Right lobe of liver (tissue), 4 donors: ENCODE measurements around the gene SLFN12.

Source experiments
- CTCF ChIP-seq, 4 donors: fragments of 200-600 bp in 3 of 4; fragments of 450-650 bp in 1 of 4; IDR thresholded peaks; one replicate each; pipeline versions ENCODE4 v1.5.1 to v1.8.0; 2016 to 2022; ENCODE audit warnings: antibody characterized with exemption in 4 of 4, mild to moderate bottlenecking in 2 of 4
- POLR2A ChIP-seq: fragments of 450-650 bp; IDR thresholded peaks from one replicate; pipeline ENCODE4 v1.6.1; 2017; ENCODE audit warnings: antibody characterized with exemption, mild to moderate bottlenecking
- donor health status: DM: no; HTN: no; CAD: no.
- donor health status: DM: no; HTN: no; CAD: no.
- donor health status: DM: no; HTN: yes; CAD: no.

GRCh38 chr17:35373984-35374765, 58.1 kb downstream of the SLFN12 start:
- TF ChIP-seq CTCF (IDR thresholded peaks at IDR 0.05) (no peak), POLR2A (no peak)
